ENCODE results near the gene TEP1. TPM values are rescaled to one million over a fixed set of nuclear protein-coding genes. Genes with fewer than 3 reads are reported as not detected.

TEP1 gene
- total and polyA plus RNA-seq, 2 of the 8 experiments (the other 6 are each of a cell fraction or from before 2014, with no cell fraction given), result 6.9 to 10.7 TPM

GRCh38 chr14:20440882-20441281 is 27.6 kb upstream of the TEP1 start:
- Histone ChIP-seq H2BK20ac (ENCODE audit: low read length) (no peak overlapping the region), H2BK12ac (ENCODE audit: low read depth, low read length) (no peak overlapping the region), H2AK5ac (ENCODE audit: low read depth, low read length) (no peak overlapping the region), H3K27ac (ENCODE audit: low read depth, low read length) (no peak overlapping the region), H3K9ac (replicated peaks in 1 of 4; ENCODE audit: extremely low read depth in 1 of 4, low read depth in 3 of 4, low read length in 3 of 4) (no peak overlapping the region), H3K79me2 (ENCODE audit: control insufficient read depth in 1 of 2, insufficient read depth in 2 of 2, low read length in 2 of 2) (no peaks in the 10 kb centered on the region), H3K23me2 (ENCODE audit: low read depth, low read length) (no peaks in the 10 kb centered on the region), H3K4ac (replicated peaks; ENCODE audit: insufficient read length, low read depth, low read length) (no peak overlapping the region), H4K20me1 (replicated peaks in 1 of 2; ENCODE audit: control insufficient read depth in 1 of 2, insufficient read depth in 2 of 2, low read length in 2 of 2) (no peaks in the 10 kb centered on the region), H3K4me1 (replicated peaks in 1 of 4; ENCODE audit: control insufficient read depth in 3 of 4, insufficient read depth in 4 of 4, low read length in 3 of 4) (peaks cover 0 to 3% (median 2%) of the 10 kb centered on the region in 4 experiments; a peak in 3 of 7 replicates), H2BK120ac (replicated peaks; ENCODE audit: low read depth, low read length) (no peak overlapping the region), H3K18ac (ENCODE audit: extremely low read depth, low read length) (no peak overlapping the region), H3K27me3 (replicated peaks in 1 of 4; ENCODE audit: control insufficient read depth in 3 of 4, extremely low read depth in 1 of 4, insufficient read depth in 3 of 4, low read length in 3 of 4) (peaks cover 0 to 5% (median 2%) of the 10 kb centered on the region in 4 experiments; a peak in 4 of 7 replicates), H3K9me3 (ENCODE audit: insufficient read depth in 2 of 2, low read depth in 1 of 2, low read length in 1 of 2) (no peaks in the 10 kb centered on the region), H2BK5ac (ENCODE audit: low read depth, low read length) (no peak overlapping the region), H3K56ac (replicated peaks; ENCODE audit: insufficient read length, low read depth, low read length) (no peak overlapping the region), H4K91ac (replicated peaks; ENCODE audit: insufficient read length, low read length) (no peak overlapping the region), H4K8ac (ENCODE audit: extremely low read depth, insufficient read depth, low read length) (no peak overlapping the region), H2AFZ (ENCODE audit: low read length) (no peak overlapping the region), H3K4me3 (ENCODE audit: extremely low read depth in 1 of 4, insufficient read depth in 2 of 4, low read depth in 3 of 4, low read length in 4 of 4) (no peak overlapping the region), H2BK15ac (ENCODE audit: low read length) (no peak overlapping the region), H3K4me2 (ENCODE audit: insufficient read depth in 1 of 2, low read depth in 2 of 2, low read length in 2 of 2) (no peak overlapping the region), H3K36me3 (ENCODE audit: control insufficient read depth in 2 of 4, insufficient read depth in 4 of 4, low read length in 3 of 4) (peaks cover 5 to 9% (median 7%) of the 10 kb centered on the region in 4 experiments), H3K23ac (ENCODE audit: insufficient read length) (no peak overlapping the region), H3K79me1 (ENCODE audit: low read depth, low read length) (no peaks in the 10 kb centered on the region), H3K14ac (ENCODE audit: insufficient read length) (no peak overlapping the region), H4K5ac (ENCODE audit: insufficient read length, low read depth, low read length) (no peak overlapping the region)
- ChIA-PET CTCF (ENCODE audit: partially characterized antibody) (interaction anchor here (0.9 kb wide), 1 partner anchor 172 kb away, joined by 4 read pairs; no protein-coding TSS in a partner anchor), POLR2A (ENCODE audit: partially characterized antibody) (interaction anchor here (0.7 to 8.2 kb wide), 7 partner anchors 11 to 98 kb away, joined by 3 to 68 read pairs (median 3); partner anchors contain the start of genes APEX1, OSGEP and TEP1)
- FAIRE-seq, result no peak
- TF ChIP-seq MAFK (IDR thresholded peaks at IDR 0.05; ENCODE audit: low read depth, low read length) (no peak), CBX5 (IDR thresholded peaks at IDR 0.05; ENCODE audit: low read depth, low read length) (no peak), TEAD4 (IDR thresholded peaks at IDR 0.05; ENCODE audit: low read depth, low read length) (no peak), E2F6 (IDR thresholded peaks at IDR 0.05) (no peak), POU5F1 (IDR thresholded peaks at IDR 0.05; ENCODE audit: low read depth, low read length) (no peak), GABPA (IDR thresholded peaks at IDR 0.05; ENCODE audit: borderline replicate concordance, insufficient read depth, low read length) (no peak), RFX5 (IDR thresholded peaks at IDR 0.05; ENCODE audit: borderline replicate concordance, low read depth, low read length) (no peak), SAP30 (IDR thresholded peaks at IDR 0.05; ENCODE audit: insufficient read depth, insufficient replicate concordance, low read length) (no peak), ZNF274 (IDR thresholded peaks at IDR 0.05; ENCODE audit: borderline replicate concordance, extremely low read depth, low read length) (no peak), EGR1 (IDR thresholded peaks at IDR 0.05; ENCODE audit: borderline replicate concordance, low read depth, low read length) (no peak), GTF2F1 (IDR thresholded peaks at IDR 0.05; ENCODE audit: borderline replicate concordance, low read depth, low read length) (no peak), SP2 (IDR thresholded peaks at IDR 0.05; ENCODE audit: low read length) (no peak)
- 80% methylated on average over 5 of the region's 5 CpGs; no CpG with 5 or more reads in 1 of the 2 experiments for whole genome bisulfite sequencing, 2 experiments (ENCODE audit: extremely low coverage in 1 of 2, insufficient coverage in 1 of 2, insufficient read length in 1 of 2, insufficient replicate concordance in 2 of 2, low coverage in 1 of 2, low lambda C conversion rate in 2 of 2, missing lambda C conversion rate in 1 of 2)
- no peak for DNase-seq (ENCODE audit: low read depth in 1 of 2, low spot score in 2 of 2)
